G401 (cell line): ENCODE results near the gene AP2A2. TPM values are rescaled to one million over a fixed set of nuclear protein-coding genes. Genes with fewer than 3 reads are reported as not detected.

Experiments used
- DNase-seq: peaks from one replicate; pipeline ENCODE4 v3.0.0-alpha.2; 2015; ENCODE audit warnings: low spot score
- in situ Hi-C: cut with HindIII; loops from 2 replicates; pipeline ENCODE4 v1.10.0; 2016; ENCODE audit warnings: low sequenced_read_pairs, mixed read lengths
- total RNA-seq: library from RNA; depleted of rRNA; stranded (reverse); fragments of >200 nt; shearing (Covaris generic); gene quantifications from 2 replicates; pipeline ENCODE4 v1.2.3, GENCODE V29; 2014

The AP2A2 gene
- total RNA-seq, 1 experiment from 2014 or later: 47.5 TPM

- DNase-seq: no peak
- in situ Hi-C loops: no loop called here
Measured at GRCh38 chr11:897253-898142, 28.2 kb upstream of the AP2A2 start.

DNA sequence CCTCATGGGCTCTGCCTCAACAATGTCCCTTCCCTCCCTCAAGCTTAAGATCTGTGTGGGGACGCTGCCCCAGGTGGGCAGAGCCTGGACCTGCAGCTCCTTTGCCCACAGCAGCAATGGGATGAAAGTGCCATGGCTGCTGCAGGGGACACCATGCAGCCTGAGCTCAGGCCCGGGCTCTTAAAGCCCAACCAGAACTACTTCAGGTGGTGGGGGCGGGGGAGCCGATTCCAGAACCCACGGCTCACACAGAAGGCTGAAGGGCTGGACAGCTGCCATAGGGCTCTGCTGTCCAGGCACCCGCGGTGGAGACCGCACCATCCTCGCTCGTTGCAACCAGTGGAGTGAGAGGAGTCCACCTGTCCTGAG, 27.5 kb upstream of the AP2A2 start:
- peak; percentile 89 for DNase-seq

GRCh38 chr11:898540-899190, 27.0 kb upstream of the AP2A2 start:
- in situ Hi-C loops: no loop called here
- DNase-seq: peak; percentile 89

More for the DNA sequence above, 27.5 kb upstream of the AP2A2 start:
- in situ Hi-C loops: no loop called here

DNA sequence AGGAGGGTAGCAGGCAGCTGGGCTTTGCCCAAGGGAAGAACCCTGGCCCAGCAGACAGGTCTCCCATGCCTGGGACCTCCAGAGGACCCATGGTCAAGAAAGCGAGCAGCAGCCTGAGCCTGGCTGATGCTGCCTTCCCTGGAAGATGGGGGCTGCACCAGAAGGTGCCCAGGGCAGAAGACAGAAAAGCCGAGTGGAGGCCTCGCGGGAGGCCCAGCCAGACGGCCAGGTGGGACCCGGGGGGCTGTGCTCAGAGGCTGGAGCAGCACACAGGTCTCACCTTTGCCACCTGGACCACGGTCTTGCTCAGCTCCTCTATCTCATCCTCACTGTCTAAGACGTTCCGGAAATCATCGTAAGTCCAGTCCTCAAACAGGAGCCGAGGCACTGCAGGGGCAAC, 25.9 kb upstream of the AP2A2 start:
- DNase-seq: no peak
- in situ Hi-C loops: no loop called here

GRCh38 chr11:900545-900944, 25.1 kb upstream of the AP2A2 start:
- DNase-seq: peak; percentile 54
- in situ Hi-C loops: no loop called here

DNA sequence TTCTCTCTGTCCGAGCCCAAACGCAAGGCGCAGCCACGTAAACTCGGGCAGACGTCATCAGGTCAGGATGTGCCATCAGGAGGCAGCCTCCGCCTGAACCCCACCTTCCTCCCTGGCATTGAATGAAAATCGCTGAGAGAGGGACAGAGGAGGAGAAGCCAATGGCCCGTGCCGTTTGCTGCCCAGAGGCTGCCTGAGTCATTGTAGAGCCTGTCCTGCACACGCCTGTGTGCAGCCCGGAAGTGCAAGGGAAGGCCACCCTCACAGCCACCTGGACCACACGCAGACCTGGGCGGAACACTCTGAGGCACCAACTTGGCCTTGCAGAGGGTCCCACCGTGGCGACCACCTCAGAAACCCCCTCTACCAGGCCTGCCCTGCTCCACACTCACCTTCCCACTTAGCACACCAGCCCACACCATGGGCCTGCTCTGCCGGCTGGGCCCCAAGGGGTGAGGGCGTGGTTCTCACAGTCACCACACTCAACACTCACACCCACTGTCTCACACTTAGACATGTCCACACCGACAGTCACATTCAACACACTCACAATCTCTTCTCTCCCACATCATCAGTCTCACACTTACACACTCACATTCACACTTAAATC, 24.1 kb upstream of the AP2A2 start:
- in situ Hi-C loops: no loop called here
- DNase-seq: no peak

GRCh38 chr11:904380-904779, 21.3 kb upstream of the AP2A2 start:
- in situ Hi-C loops: no loop called here
- DNase-seq: no peak

DNA sequence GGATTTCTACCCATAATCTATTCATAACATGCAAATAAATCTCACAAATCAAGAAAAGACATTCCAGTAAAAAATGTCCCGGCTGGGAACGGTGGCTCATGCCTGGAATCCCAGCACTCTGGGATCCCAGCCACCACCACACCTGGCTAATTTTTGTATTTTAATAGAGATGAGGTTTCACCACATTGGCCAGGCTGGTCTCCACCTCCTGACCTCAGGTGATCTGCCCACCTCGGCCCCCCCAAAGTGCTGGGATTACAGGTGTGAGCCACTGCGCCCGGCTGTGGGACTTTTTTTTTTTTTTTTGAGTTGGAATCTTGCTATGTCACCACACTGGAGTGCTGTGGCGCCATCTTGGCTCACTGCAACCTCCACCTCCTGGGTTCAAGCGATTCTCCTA, 19.7 kb upstream of the AP2A2 start:
- DNase-seq: no peak
- in situ Hi-C loops: no loop called here

- no peak for DNase-seq
- in situ Hi-C loops: no loop called here
Measured at GRCh38 chr11:907668-908067, 18.0 kb upstream of the AP2A2 start.

- no peak for DNase-seq
- in situ Hi-C loops: no loop called here
Measured at GRCh38 chr11:908273-908672, 17.4 kb upstream of the AP2A2 start.

- no peak for DNase-seq
- in situ Hi-C loops: no loop called here
Measured at GRCh38 chr11:909406-909805, 16.3 kb upstream of the AP2A2 start.

GRCh38 chr11:910044-910588, 15.6 kb upstream of the AP2A2 start:
- in situ Hi-C loops: no loop called here
- no peak for DNase-seq

- peak; percentile 83 for DNase-seq
- in situ Hi-C loops: no loop called here
Measured at GRCh38 chr11:910589-911030, 15.1 kb upstream of the AP2A2 start, which contains the start of gene CHID1. Gene CHID1 (minus strand): TSS chr11:910810. CDS start chr11:904816, 5,994 bp downstream.

GRCh38 chr11:911031-911889, 14.4 kb upstream of the AP2A2 start:
- DNase-seq: no peak
- in situ Hi-C loops: no loop called here

DNA sequence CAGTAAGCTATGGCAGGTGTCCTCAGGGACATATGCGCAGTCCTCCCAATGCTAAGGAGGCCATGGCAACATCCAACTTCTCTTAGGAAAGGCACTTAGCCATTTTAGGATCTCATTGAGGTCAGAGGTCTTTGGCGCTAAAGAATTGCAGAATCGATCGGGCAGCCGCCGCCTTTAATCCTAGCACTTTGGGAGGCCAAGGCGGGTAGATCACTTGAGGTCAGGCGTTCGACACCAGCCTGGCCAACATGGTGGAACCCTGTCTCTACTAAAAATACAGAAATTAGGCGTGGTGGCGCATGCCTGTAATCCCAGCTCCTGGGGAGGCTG, 13.8 kb upstream of the AP2A2 start:
- no peak for DNase-seq
- in situ Hi-C loops: no loop called here

DNA sequence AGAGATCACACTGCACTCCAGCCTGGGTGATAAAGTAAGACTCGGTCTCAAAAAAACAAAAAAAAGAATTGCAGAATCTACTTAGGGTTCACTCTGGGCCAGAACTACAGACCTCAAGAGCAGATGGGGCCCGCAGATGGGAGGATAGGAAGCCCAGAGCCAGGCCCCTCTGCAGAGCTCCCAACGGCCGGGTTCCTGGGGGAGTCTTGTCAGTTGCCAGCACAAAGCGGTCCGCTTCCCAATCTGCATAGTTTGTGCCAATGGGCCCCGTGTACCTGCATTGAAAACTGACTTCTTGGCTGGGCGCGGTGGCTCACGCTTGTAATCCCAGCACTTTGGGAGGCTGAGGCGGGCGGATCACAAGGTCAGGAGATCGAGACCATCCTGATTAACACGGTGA, 13.4 kb upstream of the AP2A2 start:
- in situ Hi-C loops: no loop called here
- DNase-seq: peak; percentile 50

DNA sequence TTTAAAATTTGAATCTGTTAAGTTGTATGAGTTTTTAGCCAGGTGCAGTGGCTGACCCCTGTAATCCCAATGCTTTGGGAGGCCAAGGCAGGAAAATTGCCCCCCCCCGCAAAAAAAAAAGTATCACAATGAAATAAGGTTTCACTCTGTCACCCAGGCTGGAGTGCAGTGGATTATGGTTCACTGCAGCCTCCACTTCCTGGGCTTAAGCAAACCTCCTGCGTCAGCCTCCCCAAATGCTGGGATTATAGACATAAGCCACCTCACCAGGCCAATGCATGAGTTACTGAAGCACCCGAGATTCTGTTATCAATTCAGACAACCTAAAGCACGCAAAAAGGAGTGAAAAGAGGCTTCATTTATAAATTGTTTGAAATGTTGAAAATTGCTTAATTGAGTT, 12.6 kb upstream of the AP2A2 start:
- no peak for DNase-seq
- in situ Hi-C loops: no loop called here

- in situ Hi-C loops: no loop called here
- no peak for DNase-seq
Measured at GRCh38 chr11:914204-914603, 11.5 kb upstream of the AP2A2 start.
